Left colon (tissue), 2 donors: ENCODE data around the gene PIGT. TPM values are rescaled to one million over a fixed set of nuclear protein-coding genes. Genes with fewer than 3 reads are reported as not detected.
A peak's percentile ranks its signal among the peaks of the same experiment; 100 is the strongest.

Experiments
- ATAC-seq: fragments of 200-7000 bp; cut with Tn5 transposase; one replicate; pipeline ENCODE4 v1.9.1; 2020; ENCODE audit warnings: mild to moderate bottlenecking, moderate library complexity
- DNase-seq, 2 donors: peaks; one replicate each; pipeline ENCODE4 v3.0.0-alpha.2; 2020
- intact Hi-C, 2 donors: fragments of 100-400 bp; cut with DNase I in 1 of 2; cut with micrococcal nuclease in 1 of 2; formaldehyde crosslinking; loops; one replicate each; pipeline versions ENCODE4 v1.11.2 to v1.14.0; 2022; cut with DNase I, micrococcal nuclease
- long read RNA-seq: library from polyadenylated mRNA; unstranded; transcript quantifications from one replicate; pipeline ENCODE4 v2.0.0, GENCODE V29; 2021
- total RNA-seq, 2 donors: library from RNA; stranded (reverse); fragmentation: NEBNext Ultra II Directional; extraction: Animal tissue kit (Norgen Biotek cat#: 25700); gene quantifications; one replicate each; pipeline ENCODE4 v1.2.1, GENCODE V29; 2021
- donor health status: DM: no; HTN: no; CAD: no.
- donor health status: DM: yes; HTN: yes; CAD: no.

The PIGT gene
- 100 to 1,000 TPM; 122 to 152 TPM for total RNA-seq
- long read RNA-seq, transcript PIGT-202 (12 exons, 2,245 nt): major isoform, 85 of 167 reads
- long read RNA-seq, partial matches to known transcripts: 70 of 167 reads
- long read RNA-seq, other reads (novel, unspliced or antisense): 4 of 167 reads

- intact Hi-C loops: loop anchor here in 1 of 2 donors (10.0 kb wide), 1 partner anchor 499 kb away; the partner anchor contains the start of gene PLTP
- ATAC-seq (peak; percentile 71), DNase-seq (peak; percentile 89 to 91)
Observed at GRCh38 chr20:45415822-45416637, at the start of gene PIGT. TSS of gene PIGT (plus strand) at chr20:45416141. CDS start at chr20:45416157, 16 bp downstream.

- intact Hi-C loops: no loop called here
- DNase-seq (no peak), ATAC-seq (no peak)
Observed at GRCh38 chr20:45366192-45366591, 49.7 kb upstream of the PIGT start.

GRCh38 chr20:45366631-45367030, 49.3 kb upstream of the PIGT start:
- intact Hi-C loops: no loop called here
- no peak for ATAC-seq

GRCh38 chr20:45367126-45367525, 48.8 kb upstream of the PIGT start:
- ATAC-seq (no peak), DNase-seq (no peak)
- intact Hi-C loops: no loop called here

More at GRCh38 chr20:45366631-45367030, 49.3 kb upstream of the PIGT start:
- DNase-seq: no peak

- ATAC-seq (no peak), DNase-seq (no peak)
Observed at GRCh38 chr20:45368221-45368980, 47.5 kb upstream of the PIGT start.

GRCh38 chr20:45370571-45371160, 45.3 kb upstream of the PIGT start:
- ATAC-seq: peak; percentile 60
- DNase-seq: no peak
- intact Hi-C loops: no loop called here

More at GRCh38 chr20:45368221-45368980, 47.5 kb upstream of the PIGT start:
- intact Hi-C loops: no loop called here

- ATAC-seq (no peak), DNase-seq (no peak)
- intact Hi-C loops: no loop called here
Observed at GRCh38 chr20:45372241-45372640, 43.7 kb upstream of the PIGT start.

- intact Hi-C loops: no loop called here
- peak; percentile 33 for ATAC-seq
Observed at GRCh38 chr20:45372646-45373352, 43.1 kb upstream of the PIGT start.

GRCh38 chr20:45373353-45374100, 42.4 kb upstream of the PIGT start:
- ATAC-seq (peak; percentile 83), DNase-seq (peak; percentile 92 to 95)
- intact Hi-C loops: loop anchor here in 1 of 2 donors (2.0 kb wide), 1 partner anchor 63 kb away; no protein-coding TSS in a partner anchor

More at GRCh38 chr20:45372646-45373352, 43.1 kb upstream of the PIGT start:
- DNase-seq: peak; percentile 52 to 64

GRCh38 chr20:45374101-45374467, 41.9 kb upstream of the PIGT start:
- no peak for DNase-seq

GRCh38 chr20:45374966-45375365, 41.0 kb upstream of the PIGT start:
- DNase-seq (no peak), ATAC-seq (no peak)
- intact Hi-C loops: loop anchor here in 1 of 2 donors (2.0 kb wide), 1 partner anchor 62 kb away; no protein-coding TSS in a partner anchor

More at GRCh38 chr20:45374101-45374467, 41.9 kb upstream of the PIGT start:
- no peak for ATAC-seq
- intact Hi-C loops: loop anchor here in 1 of 2 donors (2.0 kb wide), 1 partner anchor 63 kb away; no protein-coding TSS in a partner anchor

- intact Hi-C loops: no loop called here
Observed at GRCh38 chr20:45377269-45377668, 38.7 kb upstream of the PIGT start.

GRCh38 chr20:45378191-45378590, 37.8 kb upstream of the PIGT start, which contains the start of gene TP53TG5:
TSS of gene TP53TG5 (minus strand) at chr20:45378325. CDS start at chr20:45378236, 89 bp downstream.
- no peak for ATAC-seq
- intact Hi-C loops: no loop called here
- no peak for DNase-seq

More at GRCh38 chr20:45377269-45377668, 38.7 kb upstream of the PIGT start:
- DNase-seq: no peak
- ATAC-seq: no peak

- no peak for DNase-seq
- no peak for ATAC-seq
- intact Hi-C loops: no loop called here
Observed at GRCh38 chr20:45387274-45387673, 28.7 kb upstream of the PIGT start.

- intact Hi-C loops: no loop called here
- ATAC-seq (no peak), DNase-seq (no peak)
Observed at GRCh38 chr20:45390931-45391330, 25.0 kb upstream of the PIGT start.

- no peak for ATAC-seq
- no peak for DNase-seq
- intact Hi-C loops: no loop called here
Observed at GRCh38 chr20:45391559-45391958, 24.4 kb upstream of the PIGT start.

- intact Hi-C loops: no loop called here
- peak; percentile 34 for ATAC-seq
Observed at GRCh38 chr20:45392733-45393132, 23.2 kb upstream of the PIGT start.

More at GRCh38 chr20:45392733-45393132, 23.2 kb upstream of the PIGT start:
- no peak for DNase-seq
